Psoas muscle (tissue), 8 donors: Measurements from ENCODE around the gene CPN1. TPM values are rescaled to one million over a fixed set of nuclear protein-coding genes. Genes with fewer than 3 reads are reported as not detected.

Experiments used
- ATAC-seq, 4 donors: fragments of 200-7000 bp; cut with Tn5 transposase; one replicate each; pipeline ENCODE4 v1.9.1; 2020; ENCODE audit warnings: moderate library complexity in 3 of 4, mild to moderate bottlenecking in 2 of 4
- DNase-seq, 2 donors: peaks; one replicate each; pipeline ENCODE4 v3.0.0-alpha.2; 2020
- H3K27ac ChIP-seq: fragments of 200-600 bp; one replicate; pipeline ENCODE4 v1.8.0; 2022
- H3K27me3 ChIP-seq, 3 donors: fragments of 200-600 bp in 1 of 3; one replicate each; pipeline versions ENCODE4 v1.6.1 to v1.8.0; 2013 to 2022; ENCODE audit warnings: low read length in 2 of 3, mild to moderate bottlenecking in 2 of 3, moderate library complexity in 1 of 3; ENCODE audit not compliant: insufficient read depth in 3 of 3
- H3K36me3 ChIP-seq, 2 donors: fragments of 200-600 bp in 1 of 2; one replicate each; pipeline versions ENCODE4 v1.6.1 to v1.8.0; 2013 to 2022; ENCODE audit warnings: low read depth in 1 of 2, mild to moderate bottlenecking in 1 of 2, moderate library complexity in 1 of 2; ENCODE audit not compliant: insufficient read depth in 1 of 2
- H3K4me1 ChIP-seq: fragments of 200-600 bp; one replicate; pipeline ENCODE4 v1.8.0; 2022
- H3K4me3 ChIP-seq: fragments of 200-600 bp; one replicate; pipeline ENCODE4 v1.8.0; 2022; ENCODE audit warnings: mild to moderate bottlenecking
- H3K9me3 ChIP-seq: fragments of 200-600 bp; one replicate; pipeline ENCODE4 v1.8.0; 2022
- CTCF ChIP-seq: fragments of 200-600 bp; IDR thresholded peaks from one replicate; pipeline ENCODE4 v1.8.0; 2022; ENCODE audit warnings: antibody characterized with exemption
- WGBS, 3 donors: extraction: QIAGEN DNeasy Blood & Tissue Kit; methylation state at CpG; one replicate each; pipeline versions ENCODE4 v1.1.6 to v1.1.7; 2013; 5-methylcytosine and 5-hydroxymethylcytosine counted together
- intact Hi-C, 2 donors: fragments of 100-400 bp; cut with DNase I; formaldehyde crosslinking; loops; one replicate each; pipeline versions ENCODE4 v1.11.0 to v1.14.2; 2022
- polyA plus RNA-seq, 3 donors: library from polyadenylated mRNA; stranded (reverse); fragments of 200-250 nt; gene quantifications; one replicate each; pipeline ENCODE4 v1.2.3, GENCODE V29; 2013
- total RNA-seq, 4 donors: library from RNA; stranded (reverse); fragmentation: NEBNext Ultra II Directional in 2 of 4; extraction: Animal tissue kit (Norgen Biotek cat#: 25700) in 2 of 4; gene quantifications; one replicate each; pipeline versions ENCODE4 v1.2.1 to v1.2.4, GENCODE V29; 2021 to 2023
- donor health status: healthy with polysubstance abuse.
- donor health status: DM: no; HTN: no; CAD: no; lungs with moderate emphysema.
- donor health status: Bipolar disorder and iron deficiency.
- donor health status: healthy.
- donor health status: DM: yes; HTN: yes; CAD: no.
- donor health status: DM: no; HTN: no; CAD: no.
- donor health status: DM: no; HTN: no; CAD: no.
- donor health status: DM: yes; HTN: yes; CAD: no.

CPN1 gene
- total and polyA plus RNA-seq, 7 donors = not detected

GRCh38 chr10:100114460-100114859, 32.8 kb upstream of the CPN1 start:
- H3K27me3 ChIP-seq = peaks cover 0 to 28% (median 0%) of the 10 kb centered on the region in 3 donors
- no peak for TF ChIP-seq CTCF
- H3K4me3 ChIP-seq = no peak overlapping the region
- ATAC-seq = no peak
- no peak for DNase-seq
- 85 to 92% (median 91%) methylated on average over 13 of the region's 13 CpGs for WGBS, 3 donors
- intact Hi-C loops = no loop called here
- no peaks in the 10 kb centered on the region for H3K36me3 ChIP-seq
- H3K27ac ChIP-seq = no peak overlapping the region
- H3K9me3 ChIP-seq = no peaks in the 10 kb centered on the region
- H3K4me1 ChIP-seq = no peaks in the 10 kb centered on the region

- DNase-seq = no peak
- ATAC-seq = no peak
- WGBS, 3 donors = 42 to 46% (median 46%) methylated on average over 3 of the region's 3 CpGs
- Histone ChIP-seq H3K36me3 (no peaks in the 10 kb centered on the region), H3K4me3 (no peak overlapping the region), H3K27me3 (peaks cover 0 to 5% (median 0%) of the 10 kb centered on the region in 3 donors), H3K27ac (no peak overlapping the region), H3K9me3 (no peaks in the 10 kb centered on the region), H3K4me1 (no peaks in the 10 kb centered on the region)
- intact Hi-C loops = no loop called here
- TF ChIP-seq CTCF = no peak
These were observed 28.0 kb upstream of the CPN1 start for GRCh38 chr10:100109670-100110069.

- no peak overlapping the region for H3K27ac ChIP-seq
- no peaks in the 10 kb centered on the region for H3K9me3 ChIP-seq
- H3K4me1 ChIP-seq = no peaks in the 10 kb centered on the region
- H3K36me3 ChIP-seq = no peaks in the 10 kb centered on the region
- DNase-seq = no peak
- 79 to 82% (median 82%) methylated on average over 11 of the region's 11 CpGs for WGBS, 3 donors
- no peak for TF ChIP-seq CTCF
- ATAC-seq = no peak
- no peak overlapping the region for H3K4me3 ChIP-seq
- intact Hi-C loops = no loop called here
- H3K27me3 ChIP-seq = peaks cover 0 to 5% (median 0%) of the 10 kb centered on the region in 3 donors
These were observed 25.2 kb upstream of the CPN1 start for GRCh38 chr10:100106865-100107264.

- no peaks in the 10 kb centered on the region for H3K4me1 ChIP-seq
- TF ChIP-seq CTCF = no peak
- H3K36me3 ChIP-seq = no peaks in the 10 kb centered on the region
- intact Hi-C loops = no loop called here
- H3K27me3 ChIP-seq = peaks cover 0 to 5% (median 0%) of the 10 kb centered on the region in 3 donors
- no peaks in the 10 kb centered on the region for H3K9me3 ChIP-seq
- ATAC-seq (no peak), DNase-seq (no peak)
- no peak overlapping the region for H3K27ac ChIP-seq
- 80 to 88% (median 85%) methylated on average over 5 of the region's 5 CpGs for WGBS, 3 donors
- no peak overlapping the region for H3K4me3 ChIP-seq
These were observed 22.6 kb upstream of the CPN1 start for GRCh38 chr10:100104300-100104699.

- ATAC-seq (no peak), DNase-seq (no peak)
- 58 to 75% (median 69%) methylated on average over 5 of the region's 5 CpGs for WGBS, 3 donors
- no peak for TF ChIP-seq CTCF
- Histone ChIP-seq H3K27me3 (peaks cover 0 to 5% (median 0%) of the 10 kb centered on the region in 3 donors), H3K9me3 (no peaks in the 10 kb centered on the region), H3K36me3 (no peaks in the 10 kb centered on the region), H3K4me1 (no peaks in the 10 kb centered on the region), H3K27ac (no peak overlapping the region), H3K4me3 (no peak overlapping the region)
- intact Hi-C loops = no loop called here
These were observed 21.9 kb upstream of the CPN1 start for GRCh38 chr10:100103581-100103980.
